ENCODE results near the gene PCSK6. TPM values are rescaled to one million over a fixed set of nuclear protein-coding genes. Genes with fewer than 3 reads are reported as not detected.

Gene PCSK6
- total and polyA plus RNA-seq, 2 of the 8 experiments (the other 6 are each of a cell fraction or from before 2014, with no cell fraction given), result 1.9 to 4.0 TPM

- Histone ChIP-seq H3K14ac (ENCODE audit: insufficient read length) (no peak overlapping the region), H3K23me2 (ENCODE audit: low read depth, low read length) (no peaks in the 10 kb centered on the region), H3K4me2 (ENCODE audit: insufficient read depth in 1 of 2, low read depth in 2 of 2, low read length in 2 of 2) (no peak overlapping the region), H2BK12ac (ENCODE audit: low read depth, low read length) (no peak overlapping the region), H3K36me3 (ENCODE audit: control insufficient read depth in 2 of 4, insufficient read depth in 4 of 4, low read length in 3 of 4) (no peaks in the 10 kb centered on the region), H3K18ac (ENCODE audit: extremely low read depth, low read length) (no peak overlapping the region), H3K9me3 (ENCODE audit: insufficient read depth in 2 of 2, low read depth in 1 of 2, low read length in 1 of 2) (no peaks in the 10 kb centered on the region), H3K56ac (replicated peaks; ENCODE audit: insufficient read length, low read depth, low read length) (no peak overlapping the region), H3K27ac (ENCODE audit: low read depth, low read length) (no peak overlapping the region), H2BK20ac (ENCODE audit: low read length) (no peak overlapping the region), H3K79me1 (ENCODE audit: low read depth, low read length) (no peaks in the 10 kb centered on the region; the same call in 1 of the 2 replicates), H2AFZ (ENCODE audit: low read length) (no peak overlapping the region), H4K91ac (replicated peaks; ENCODE audit: insufficient read length, low read length) (no peak overlapping the region), H2BK120ac (replicated peaks; ENCODE audit: low read depth, low read length) (no peak overlapping the region), H3K9ac (replicated peaks in 1 of 4; ENCODE audit: extremely low read depth in 1 of 4, low read depth in 3 of 4, low read length in 3 of 4) (no peak overlapping the region), H4K8ac (ENCODE audit: extremely low read depth, insufficient read depth, low read length) (no peak overlapping the region), H2AK5ac (ENCODE audit: low read depth, low read length) (no peak overlapping the region), H4K20me1 (replicated peaks in 1 of 2; ENCODE audit: control insufficient read depth in 1 of 2, insufficient read depth in 2 of 2, low read length in 2 of 2) (no peaks in the 10 kb centered on the region), H3K4me3 (ENCODE audit: extremely low read depth in 1 of 4, insufficient read depth in 2 of 4, low read depth in 3 of 4, low read length in 4 of 4) (no peak overlapping the region), H3K4me1 (replicated peaks in 1 of 4; ENCODE audit: control insufficient read depth in 3 of 4, insufficient read depth in 4 of 4, low read length in 3 of 4) (peaks cover 0 to 6% (median 0%) of the 10 kb centered on the region in 4 experiments; a peak in 3 of 7 replicates), H3K23ac (ENCODE audit: insufficient read length) (no peak overlapping the region), H2BK5ac (ENCODE audit: low read depth, low read length) (no peak overlapping the region), H3K79me2 (ENCODE audit: control insufficient read depth in 1 of 2, insufficient read depth in 2 of 2, low read length in 2 of 2) (no peaks in the 10 kb centered on the region), H4K5ac (ENCODE audit: insufficient read length, low read depth, low read length) (no peak overlapping the region), H3K27me3 (replicated peaks in 1 of 4; ENCODE audit: control insufficient read depth in 3 of 4, extremely low read depth in 1 of 4, insufficient read depth in 3 of 4, low read length in 3 of 4) (no peaks in the 10 kb centered on the region; a peak in 1 of 7 replicates), H3K4ac (replicated peaks; ENCODE audit: insufficient read length, low read depth, low read length) (no peak overlapping the region), H2BK15ac (ENCODE audit: low read length) (no peak overlapping the region)
- ChIA-PET POLR2A (ENCODE audit: partially characterized antibody) (no interaction called here), CTCF (ENCODE audit: partially characterized antibody) (no interaction called here)
- WGBS, 2 experiments (ENCODE audit: extremely low coverage in 1 of 2, insufficient coverage in 1 of 2, insufficient read length in 1 of 2, insufficient replicate concordance in 2 of 2, low coverage in 1 of 2, low lambda C conversion rate in 2 of 2, missing lambda C conversion rate in 1 of 2), result 90% methylated on average over 10 of the region's 10 CpGs; no CpG with 5 or more reads in 1 of the 2 experiments
- no peak for FAIRE-seq
- DNase-seq (ENCODE audit: low read depth in 1 of 2, low spot score in 2 of 2), result no peak
- TF ChIP-seq CHD1 (IDR thresholded peaks at IDR 0.05; ENCODE audit: low read depth, low read length) (no peak), EP300 (IDR thresholded peaks at IDR 0.05; ENCODE audit: borderline replicate concordance in 1 of 2, low read depth in 2 of 2, low read length in 2 of 2) (no peak), KDM5A (IDR thresholded peaks at IDR 0.05; ENCODE audit: low read length) (no peak), NANOG (IDR thresholded peaks at IDR 0.05; ENCODE audit: insufficient read depth, low read depth, low read length, poor library complexity, severe bottlenecking) (no peak), E2F6 (IDR thresholded peaks at IDR 0.05) (no peak), SIN3A (conservative IDR thresholded peaks at IDR 0.05 in 1 of 2, IDR thresholded peaks at IDR 0.05 in 1 of 2; ENCODE audit: low read depth in 1 of 2, low read length in 2 of 2) (no peak), GABPA (IDR thresholded peaks at IDR 0.05; ENCODE audit: borderline replicate concordance, insufficient read depth, low read length) (no peak), SAP30 (IDR thresholded peaks at IDR 0.05; ENCODE audit: insufficient read depth, insufficient replicate concordance, low read length) (no peak), RNF2 (IDR thresholded peaks at IDR 0.05; ENCODE audit: borderline replicate concordance, low read depth, low read length, missing control alignments, poor library complexity, severe bottlenecking) (no peak), FOSL1 (IDR thresholded peaks at IDR 0.05; ENCODE audit: insufficient read depth, low read depth, low read length) (no peak), CBX5 (IDR thresholded peaks at IDR 0.05; ENCODE audit: low read depth, low read length) (no peak), SRF (IDR thresholded peaks at IDR 0.05; ENCODE audit: low read depth, low read length) (no peak)
These were observed 12.8 kb downstream of the PCSK6 start for GRCh38 chr15:101476756-101477155.

Data from H1 (cell line).